Caco-2 (cell line): ENCODE data around the gene SYTL1. TPM values are rescaled to one million over a fixed set of nuclear protein-coding genes. Genes with fewer than 3 reads are reported as not detected.
A peak's percentile ranks its signal among the peaks of the same experiment; 100 is the strongest.

ENCODE experiments used
- BruUV-seq: library from RNA; stranded (reverse); fragments of 400-500 nt; replicated peaks from 2 replicates; lab custom pipeline; 2021; lab: Mats Ljungman, UMichigan
- CTCF ChIA-PET: fragments of 300-600 bp; sonication (Branson Sonifier 250); formaldehyde crosslinking; loops from one replicate; lab custom pipeline; 2022; ENCODE audit warnings: antibody characterized with exemption; lab: Charles Lee
- POLR2A ChIA-PET: fragments of 300-600 bp; sonication (Branson Sonifier 250); formaldehyde crosslinking; loops from one replicate; lab custom pipeline; 2022; ENCODE audit warnings: antibody characterized with exemption; lab: Charles Lee
- DNase-seq, 2 experiments: peaks; one replicate each; pipeline versions ENCODE4 v3.0.0 to v3.0.0-alpha.2; 2020 to 2022
- H3K27me3 ChIP-seq: replicated peaks from 2 replicates; pipeline ENCODE4 v1.6.0; 2011; ENCODE audit warnings: low read length; ENCODE audit not compliant: control insufficient read depth, insufficient read depth
- H3K36me3 ChIP-seq: 2 replicates; pipeline ENCODE4 v1.5.1; 2011; ENCODE audit warnings: low read length; ENCODE audit not compliant: control insufficient read depth, insufficient read depth
- H3K4me1 ChIP-seq: fragments of 250-450 bp; sonication (Bioruptor Pico); 2 replicates; pipeline ENCODE4 v1.5.1; 2020; ENCODE audit warnings: mild to moderate bottlenecking
- H3K4me3 ChIP-seq: 2 replicates; pipeline ENCODE4 v1.5.1; 2011; ENCODE audit warnings: low read depth, mild to moderate bottlenecking, control low read depth, low read length
- H3K9me3 ChIP-seq: fragments of 250-450 bp; sonication (Bioruptor Pico); 2 replicates; pipeline ENCODE4 v1.5.1; 2020; ENCODE audit warnings: mild to moderate bottlenecking, moderate library complexity
- H3K27ac Mint-ChIP-seq: one replicate; pipeline ENCODE4 v1.8.0; 2022; ENCODE audit warnings: mixed read lengths; ENCODE audit not compliant: unreplicated experiment
- H3K27me3 Mint-ChIP-seq: one replicate; pipeline ENCODE4 v1.8.0; 2022; ENCODE audit warnings: mixed read lengths; ENCODE audit not compliant: insufficient read depth, unreplicated experiment
- H3K36me3 Mint-ChIP-seq: one replicate; pipeline ENCODE4 v1.8.0; 2022; ENCODE audit warnings: mild to moderate bottlenecking, mixed read lengths; ENCODE audit not compliant: insufficient read depth, unreplicated experiment
- H3K4me1 Mint-ChIP-seq: one replicate; pipeline ENCODE4 v1.8.0; 2022; ENCODE audit warnings: low read depth, mixed read lengths; ENCODE audit not compliant: unreplicated experiment
- H3K4me3 Mint-ChIP-seq: one replicate; pipeline ENCODE4 v1.8.0; 2022; ENCODE audit warnings: mild to moderate bottlenecking, moderate library complexity, mixed read lengths; ENCODE audit not compliant: unreplicated experiment
- H3K9me3 Mint-ChIP-seq: one replicate; pipeline ENCODE4 v1.8.0; 2022; ENCODE audit warnings: mixed read lengths; ENCODE audit not compliant: unreplicated experiment
- intact Hi-C: fragments of 100-400 bp; cut with micrococcal nuclease; formaldehyde crosslinking; loops from one replicate; pipeline ENCODE4 v1.10.0; 2022; ENCODE audit not compliant: unreplicated experiment
- total RNA-seq: library from RNA; stranded (reverse); gene quantifications from 2 replicates; pipeline ENCODE4 v1.2.3, GENCODE V29; 2022
- TF ChIP-seq, protein P1 (sequence below), 2 experiments: fragments of 200-600 bp in 1 of 2; IDR thresholded peaks; 1 replicate in 1 of 2; 2 replicates in 1 of 2; pipeline versions ENCODE4 v1.5.1 to v1.8.0; 2011 to 2022; ENCODE audit warnings: antibody characterized with exemption in 1 of 2, control low read depth in 1 of 2, inconsistent platforms in 1 of 2, low read depth in 1 of 2, low read length in 1 of 2, mild to moderate bottlenecking in 1 of 2, moderate library complexity in 1 of 2; ENCODE audit not compliant: insufficient read depth in 1 of 2, severe bottlenecking in 1 of 2, unreplicated experiment in 1 of 2

The SYTL1 gene
- total RNA-seq, 1 experiment from 2014 or later, result 11.0 TPM

DNA sequence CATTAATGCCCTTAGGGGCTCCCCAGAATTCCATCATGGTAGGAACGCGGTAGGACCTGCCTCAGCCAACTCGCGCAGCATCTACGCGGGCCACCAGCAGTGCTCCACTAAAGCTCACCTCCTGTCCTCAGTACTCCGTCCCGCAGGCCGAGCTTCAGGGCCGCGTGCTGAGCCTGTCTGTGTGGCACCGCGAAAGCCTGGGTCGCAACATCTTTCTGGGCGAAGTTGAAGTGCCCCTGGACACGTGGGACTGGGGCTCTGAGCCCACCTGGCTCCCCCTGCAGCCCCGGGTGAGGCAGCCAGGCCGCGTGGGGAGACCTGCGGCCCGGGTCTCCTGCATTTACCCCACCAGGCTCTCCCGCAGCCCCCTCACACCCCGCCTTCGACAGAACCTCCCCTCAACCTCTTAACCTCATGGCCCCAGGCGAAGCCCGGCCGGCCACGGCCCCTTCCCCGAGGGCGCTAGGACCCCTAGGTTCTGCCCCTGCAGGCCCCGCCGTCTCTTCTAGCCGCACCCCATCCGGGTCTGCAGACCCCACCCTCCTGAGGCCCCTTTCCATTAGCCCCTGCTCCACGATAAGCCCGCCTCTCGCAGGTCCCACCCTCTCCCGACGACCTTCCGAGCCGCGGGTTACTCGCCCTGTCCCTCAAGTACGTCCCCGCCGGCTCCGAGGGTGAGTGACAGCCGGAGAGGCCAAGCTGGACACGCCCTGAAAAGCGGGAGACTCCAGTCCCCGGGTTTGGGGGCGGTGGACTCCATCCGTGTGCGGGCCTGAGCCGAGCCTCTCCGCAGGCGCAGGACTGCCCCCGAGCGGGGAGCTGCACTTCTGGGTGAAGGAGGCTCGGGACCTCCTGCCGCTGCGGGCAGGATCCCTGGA lies 9.1 kb downstream of the SYTL1 start:
- H3K4me3 ChIP-seq, result peak overlapping the region; percentile 73

DNA sequence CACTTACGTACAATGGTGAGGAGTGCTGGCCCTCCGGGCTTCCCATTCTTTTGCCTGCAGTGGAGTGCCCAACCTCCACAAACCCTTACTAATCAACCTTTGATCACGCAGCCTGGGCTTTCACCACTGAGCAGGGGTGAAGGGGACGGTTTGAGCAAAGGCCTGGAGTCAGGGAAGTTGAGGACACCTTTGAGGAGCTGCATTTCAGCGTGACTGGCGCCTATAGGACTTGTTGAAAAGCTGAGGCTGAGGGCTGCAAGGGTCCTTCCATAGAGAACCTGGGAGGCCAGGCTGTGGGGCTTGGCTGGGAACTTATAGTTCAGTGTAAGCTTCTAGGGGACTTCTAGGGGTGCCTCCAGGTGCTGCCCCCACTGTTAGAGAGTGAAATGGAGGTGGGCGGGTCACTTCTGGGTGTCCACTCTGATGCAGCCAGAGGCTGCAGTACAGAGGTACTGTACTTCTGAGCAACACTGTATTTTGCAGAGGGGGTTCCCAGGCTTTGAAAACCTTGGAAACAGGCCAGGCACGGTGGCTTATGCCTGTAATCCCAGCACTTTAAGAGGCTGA lies 9.8 kb downstream of the SYTL1 start:
- peak overlapping the region; percentile 73 for H3K4me3 ChIP-seq

More for the DNA sequence above, 9.1 kb downstream of the SYTL1 start:
- Mint-ChIP-seq H3K27ac (peak overlapping the region; percentile 84), H3K36me3 (peaks cover 44% of the 10 kb centered on the region), H3K9me3 (no peaks in the 10 kb centered on the region), H3K4me3 (peak overlapping the region; percentile 90), H3K4me1 (peaks cover 13% of the 10 kb centered on the region), H3K27me3 (no peaks in the 10 kb centered on the region)
- no TSS peak for BruUV-seq
- POLR2A ChIA-PET, result interaction anchor here (0.9 to 1.8 kb wide), 6 partner anchors 8 to 224 kb away, joined by 3 to 14 read pairs (median 6); partner anchors contain the start of gene SLC9A1
- Histone ChIP-seq H3K36me3 (no peaks in the 10 kb centered on the region), H3K27me3 (no peaks in the 10 kb centered on the region), H3K4me1 (0 out of 2 replicates have a peak, but pooled peaks cover 15% of the 10 kb centered on the region), H3K9me3 (no peaks in the 10 kb centered on the region)
- intact Hi-C loops, result loop anchor here (10.0 kb wide), 1 partner anchor 46 kb away; no protein-coding TSS in a partner anchor
- TF ChIP-seq, protein P1, sequence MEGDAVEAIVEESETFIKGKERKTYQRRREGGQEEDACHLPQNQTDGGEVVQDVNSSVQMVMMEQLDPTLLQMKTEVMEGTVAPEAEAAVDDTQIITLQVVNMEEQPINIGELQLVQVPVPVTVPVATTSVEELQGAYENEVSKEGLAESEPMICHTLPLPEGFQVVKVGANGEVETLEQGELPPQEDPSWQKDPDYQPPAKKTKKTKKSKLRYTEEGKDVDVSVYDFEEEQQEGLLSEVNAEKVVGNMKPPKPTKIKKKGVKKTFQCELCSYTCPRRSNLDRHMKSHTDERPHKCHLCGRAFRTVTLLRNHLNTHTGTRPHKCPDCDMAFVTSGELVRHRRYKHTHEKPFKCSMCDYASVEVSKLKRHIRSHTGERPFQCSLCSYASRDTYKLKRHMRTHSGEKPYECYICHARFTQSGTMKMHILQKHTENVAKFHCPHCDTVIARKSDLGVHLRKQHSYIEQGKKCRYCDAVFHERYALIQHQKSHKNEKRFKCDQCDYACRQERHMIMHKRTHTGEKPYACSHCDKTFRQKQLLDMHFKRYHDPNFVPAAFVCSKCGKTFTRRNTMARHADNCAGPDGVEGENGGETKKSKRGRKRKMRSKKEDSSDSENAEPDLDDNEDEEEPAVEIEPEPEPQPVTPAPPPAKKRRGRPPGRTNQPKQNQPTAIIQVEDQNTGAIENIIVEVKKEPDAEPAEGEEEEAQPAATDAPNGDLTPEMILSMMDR (IDR thresholded peaks at IDR 0.05; ENCODE audit: insufficient read depth in 1 of 2, low read depth in 1 of 2, low read length in 1 of 2, severe bottlenecking in 1 of 2, unreplicated experiment in 1 of 2), result peak in 1 of 2 experiments; percentile 19
- peak; percentile 86 to 93 for DNase-seq
- CTCF ChIA-PET, result interaction anchor here (0.9 to 3.1 kb wide), 8 partner anchors 15 to 66 kb away, joined by 3 to 28 read pairs (median 4); partner anchors contain the start of gene MAP3K6

More for the DNA sequence above, 9.8 kb downstream of the SYTL1 start:
- Mint-ChIP-seq H3K4me3 (peak overlapping the region; percentile 90), H3K36me3 (peaks cover 38% of the 10 kb centered on the region), H3K27ac (peak overlapping the region; percentile 84), H3K27me3 (no peaks in the 10 kb centered on the region), H3K9me3 (no peaks in the 10 kb centered on the region), H3K4me1 (peaks cover 13% of the 10 kb centered on the region)
- no peaks in the 10 kb centered on the region for H3K27me3 ChIP-seq
- H3K9me3 ChIP-seq, result no peaks in the 10 kb centered on the region
- no peak for DNase-seq
- no peaks in the 10 kb centered on the region for H3K36me3 ChIP-seq
- CTCF ChIA-PET, result interaction anchor here (0.9 to 3.1 kb wide), 8 partner anchors 15 to 55 kb away, joined by 3 to 28 read pairs (median 4); partner anchors contain the start of gene MAP3K6
- BruUV-seq, result no TSS peak
- TF ChIP-seq, protein P1 (IDR thresholded peaks at IDR 0.05; ENCODE audit: insufficient read depth in 1 of 2, low read depth in 1 of 2, low read length in 1 of 2, severe bottlenecking in 1 of 2, unreplicated experiment in 1 of 2), result no peak
- POLR2A ChIA-PET, result interaction anchor here (1.1 to 1.4 kb wide), 3 partner anchors 9 to 25 kb away, joined by 3 to 14 read pairs (median 3); no protein-coding TSS in a partner anchor
- intact Hi-C loops, result loop anchor here (10.0 kb wide), 1 partner anchor 47 kb away; no protein-coding TSS in a partner anchor
- 0 out of 2 replicates have a peak, but pooled peaks cover 15% of the 10 kb centered on the region for H3K4me1 ChIP-seq
